ENCODE results near the gene DLG1.

DLG1 gene

DNA sequence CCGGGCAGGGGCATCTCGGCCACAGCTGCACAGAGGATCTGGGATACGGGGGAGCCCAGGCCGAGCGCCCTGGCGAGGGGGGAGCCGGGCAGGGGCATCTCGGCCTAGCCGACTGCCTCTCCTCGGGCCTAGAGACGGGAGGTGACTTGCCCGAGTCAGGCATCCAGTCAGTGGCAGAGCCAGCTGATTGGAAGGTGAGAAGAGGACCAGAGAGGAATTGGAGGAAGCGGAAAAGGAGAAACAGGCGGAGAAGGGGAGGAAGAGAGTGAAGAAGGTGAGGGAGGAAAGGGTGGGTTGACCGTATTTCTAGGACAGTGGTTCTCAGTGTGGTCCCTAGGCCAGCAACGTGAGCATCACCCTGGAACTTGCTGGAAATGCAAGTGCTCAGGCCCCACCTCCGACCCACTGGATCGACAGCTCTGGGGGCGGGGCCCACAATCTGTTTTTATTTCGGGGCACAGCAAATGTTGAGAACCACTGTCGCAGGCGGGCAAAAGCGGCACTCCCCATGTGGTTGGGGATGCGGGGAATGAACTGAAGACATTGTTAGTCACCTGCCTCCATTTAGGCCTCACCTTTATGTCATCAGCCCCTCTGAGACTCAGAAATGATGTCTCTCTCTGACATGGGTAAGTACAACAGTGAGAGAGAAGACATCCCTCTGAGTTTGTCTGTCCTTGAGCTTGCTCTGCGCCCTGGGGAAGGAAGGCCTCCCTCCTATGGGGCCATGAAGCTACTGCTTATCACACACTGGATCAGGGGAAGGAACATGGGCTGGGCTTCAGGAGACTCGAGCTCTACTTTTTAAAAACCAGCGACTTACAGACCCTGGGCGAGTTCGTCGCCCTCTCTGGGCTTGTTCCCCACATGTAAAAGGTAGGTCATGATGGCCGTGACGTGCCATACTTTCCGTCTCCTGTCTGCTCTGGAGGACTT lies 267.8 kb downstream of the DLG1 start:
- TF ChIP-seq, protein P1, sequence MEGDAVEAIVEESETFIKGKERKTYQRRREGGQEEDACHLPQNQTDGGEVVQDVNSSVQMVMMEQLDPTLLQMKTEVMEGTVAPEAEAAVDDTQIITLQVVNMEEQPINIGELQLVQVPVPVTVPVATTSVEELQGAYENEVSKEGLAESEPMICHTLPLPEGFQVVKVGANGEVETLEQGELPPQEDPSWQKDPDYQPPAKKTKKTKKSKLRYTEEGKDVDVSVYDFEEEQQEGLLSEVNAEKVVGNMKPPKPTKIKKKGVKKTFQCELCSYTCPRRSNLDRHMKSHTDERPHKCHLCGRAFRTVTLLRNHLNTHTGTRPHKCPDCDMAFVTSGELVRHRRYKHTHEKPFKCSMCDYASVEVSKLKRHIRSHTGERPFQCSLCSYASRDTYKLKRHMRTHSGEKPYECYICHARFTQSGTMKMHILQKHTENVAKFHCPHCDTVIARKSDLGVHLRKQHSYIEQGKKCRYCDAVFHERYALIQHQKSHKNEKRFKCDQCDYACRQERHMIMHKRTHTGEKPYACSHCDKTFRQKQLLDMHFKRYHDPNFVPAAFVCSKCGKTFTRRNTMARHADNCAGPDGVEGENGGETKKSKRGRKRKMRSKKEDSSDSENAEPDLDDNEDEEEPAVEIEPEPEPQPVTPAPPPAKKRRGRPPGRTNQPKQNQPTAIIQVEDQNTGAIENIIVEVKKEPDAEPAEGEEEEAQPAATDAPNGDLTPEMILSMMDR (IDR thresholded peaks at IDR 0.05; ENCODE audit: control extremely low read depth, extremely low read depth, low read depth, missing control alignments): no peak
- CTCF ChIA-PET: interaction anchor here (0.8 to 5.4 kb wide), 36 partner anchors 8 to 472 kb away, joined by 3 to 89 read pairs (median 5); no protein-coding TSS in a partner anchor
- DNase-seq (ENCODE audit: extremely low spot score): no peak
- POLR2A ChIA-PET: interaction anchor here (1.7 kb wide), 1 partner anchor 27 kb away, joined by 6 read pairs; no protein-coding TSS in a partner anchor

DNA sequence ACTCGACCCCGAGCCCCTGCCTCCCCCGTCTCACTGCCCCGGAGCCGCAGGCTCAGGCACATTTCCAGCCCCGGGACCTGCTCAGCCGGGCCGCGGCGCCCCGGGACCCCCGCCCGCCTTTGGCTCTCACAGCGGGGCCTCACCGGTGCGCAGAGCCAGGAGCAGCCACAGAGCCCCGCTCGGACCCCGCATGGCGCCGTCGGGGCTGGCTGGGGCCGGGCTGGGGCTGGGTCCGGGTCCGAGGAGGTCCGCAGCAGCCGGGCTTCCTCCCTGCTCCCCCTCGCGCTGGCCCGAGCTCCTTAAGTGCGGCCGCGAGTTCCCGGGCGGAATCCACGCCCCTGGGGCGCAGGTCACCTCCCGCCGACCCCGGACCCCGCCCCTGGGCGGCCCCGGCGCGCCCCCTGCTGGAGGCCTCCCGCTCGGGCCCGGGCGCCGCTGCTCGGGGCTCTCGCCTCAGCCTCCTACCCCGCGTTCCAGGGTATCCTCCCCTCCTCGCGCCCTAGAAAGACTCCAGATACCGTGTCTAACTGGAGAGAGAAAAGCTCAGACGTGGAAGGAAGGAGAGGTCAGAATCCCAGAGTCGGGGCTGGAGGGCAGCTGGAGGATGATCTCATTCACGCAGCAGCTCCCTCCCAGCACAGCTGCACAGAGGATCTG lies 268.8 kb downstream of the DLG1 start, which contains the start of gene MELTF:
Gene MELTF, minus strand, starts transcription at position 307 of the 657 bp plus-strand sequence. Its CDS starts 115 bp downstream, at position 192.
- ChIA-PET CTCF (interaction anchor here (0.7 to 5.4 kb wide), 48 partner anchors 12 to 473 kb away, joined by 3 to 89 read pairs (median 4); no protein-coding TSS in a partner anchor), POLR2A (interaction anchor here (1.2 to 1.7 kb wide), 2 partner anchors 26 to 150 kb away, joined by 3 to 6 read pairs; no protein-coding TSS in a partner anchor)
- TF ChIP-seq, protein P1 (IDR thresholded peaks at IDR 0.05; ENCODE audit: control extremely low read depth, extremely low read depth, low read depth, missing control alignments): peak; percentile 73
- peak; percentile 98 for DNase-seq (ENCODE audit: extremely low spot score)

- peak; percentile 68 for DNase-seq (ENCODE audit: extremely low spot score)
- ChIA-PET CTCF (interaction anchor here (0.7 to 5.4 kb wide), 42 partner anchors 8 to 473 kb away, joined by 3 to 89 read pairs (median 4); no protein-coding TSS in a partner anchor), POLR2A (interaction anchor here (1.2 to 1.7 kb wide), 2 partner anchors 25 to 151 kb away, joined by 3 to 6 read pairs; no protein-coding TSS in a partner anchor)
- TF ChIP-seq, protein P1 (IDR thresholded peaks at IDR 0.05; ENCODE audit: control extremely low read depth, extremely low read depth, low read depth, missing control alignments): no peak
Measured at GRCh38 chr3:197028728-197029510, 269.5 kb downstream of the DLG1 start.

- CTCF ChIA-PET: interaction anchor here (1.0 to 5.4 kb wide), 9 partner anchors 9 to 474 kb away, joined by 3 to 89 read pairs (median 6); no protein-coding TSS in a partner anchor
- DNase-seq (ENCODE audit: extremely low spot score): peak; percentile 26
- POLR2A ChIA-PET: interaction anchor here (1.2 kb wide), 1 partner anchor 152 kb away, joined by 3 read pairs; no protein-coding TSS in a partner anchor
- TF ChIP-seq, protein P1 (IDR thresholded peaks at IDR 0.05; ENCODE audit: control extremely low read depth, extremely low read depth, low read depth, missing control alignments): no peak
Measured at GRCh38 chr3:197027896-197028727, 270.3 kb downstream of the DLG1 start.

DNA sequence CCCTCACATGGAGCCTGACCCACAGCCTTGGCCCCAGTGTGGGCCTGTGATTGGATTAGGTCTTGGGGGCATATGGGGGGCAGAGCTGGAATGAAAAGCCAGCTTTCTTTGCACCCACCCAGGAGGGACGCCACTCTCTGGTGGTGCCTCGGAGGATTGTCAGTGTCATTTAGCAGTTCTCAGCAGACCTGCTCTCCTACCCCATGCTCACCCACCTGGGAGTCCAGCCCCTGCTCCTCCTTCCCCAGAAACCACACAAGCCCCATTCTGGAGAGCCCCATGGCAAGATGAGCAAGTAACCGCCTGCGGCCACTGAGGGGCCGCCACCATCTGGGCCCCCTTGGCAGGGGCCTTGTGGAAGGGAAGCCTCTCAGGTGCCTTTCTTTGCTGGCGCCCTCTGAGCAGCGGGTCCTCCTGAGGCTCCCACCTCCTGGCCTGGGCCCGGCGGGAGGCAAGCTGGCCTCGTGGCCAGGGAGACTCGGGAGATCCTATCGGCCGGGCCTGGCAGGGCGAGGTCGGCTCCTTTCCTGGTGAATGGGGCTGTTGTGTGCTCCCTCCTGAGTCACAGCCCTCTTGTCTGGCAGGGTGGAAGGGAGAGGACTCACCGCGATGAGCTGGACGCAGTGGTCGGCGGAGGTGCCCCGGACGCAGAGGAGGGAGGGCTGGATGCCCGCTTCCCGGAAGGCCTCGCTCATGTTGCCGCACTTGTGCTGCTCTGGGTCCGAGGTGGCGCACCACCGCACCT lies 271.1 kb downstream of the DLG1 start:
- ChIA-PET POLR2A (no interaction called here), CTCF (interaction anchor here (4.9 to 5.4 kb wide), 2 partner anchors 9 to 22 kb away, joined by 42 to 64 read pairs; no protein-coding TSS in a partner anchor)
- TF ChIP-seq, protein P1 (IDR thresholded peaks at IDR 0.05; ENCODE audit: control extremely low read depth, extremely low read depth, low read depth, missing control alignments): no peak
- DNase-seq (ENCODE audit: extremely low spot score): no peak

Data from GM10248 (cell line).